Smooth muscle cell (in vitro differentiated cells): ENCODE results near the gene FITM1. TPM values are rescaled to one million over a fixed set of nuclear protein-coding genes. Genes with fewer than 3 reads are reported as not detected.

Source experiments
- DNase-seq: peaks from one replicate; lab custom pipeline; 2025; ENCODE audit not compliant: unreplicated experiment; lab: John Stamatoyannopoulos, UW
- H2AFZ ChIP-seq: fragments of 200-600 bp; sonication (generic); 2 replicates; pipeline ENCODE4 v1.6.0; 2016; ENCODE audit warnings: antibody characterized with exemption, low read depth, mild to moderate bottlenecking
- H3F3A ChIP-seq: fragments of 200-600 bp; sonication (generic); 2 replicates; pipeline ENCODE4 v1.6.0; 2017; ENCODE audit warnings: antibody characterized with exemption, low read depth
- H3K27ac ChIP-seq: fragments of 200-600 bp; sonication (generic); 2 replicates; pipeline ENCODE4 v1.5.1; 2016; ENCODE audit warnings: low read depth, mild to moderate bottlenecking
- H3K27me3 ChIP-seq: fragments of 200-600 bp; sonication (generic); 2 replicates; pipeline ENCODE4 v1.6.1; 2016; ENCODE audit warnings: low read depth, mild to moderate bottlenecking
- H3K36me3 ChIP-seq: fragments of 200-600 bp; sonication (generic); 2 replicates; pipeline ENCODE4 v1.5.1; 2016; ENCODE audit warnings: low read depth
- H3K4me1 ChIP-seq: fragments of 200-600 bp; sonication (generic); 2 replicates; pipeline ENCODE4 v1.5.1; 2016; ENCODE audit warnings: low read depth
- H3K4me2 ChIP-seq: fragments of 200-600 bp; sonication (generic); 2 replicates; pipeline ENCODE4 v1.6.0; 2016; ENCODE audit warnings: mild to moderate bottlenecking
- H3K4me3 ChIP-seq: fragments of 200-600 bp; sonication (generic); 2 replicates; pipeline ENCODE4 v1.5.1; 2016; ENCODE audit warnings: mild to moderate bottlenecking
- H3K79me2 ChIP-seq: fragments of 200-600 bp; sonication (generic); 2 replicates; pipeline ENCODE4 v1.6.0; 2016; ENCODE audit warnings: low read depth, mild to moderate bottlenecking
- H3K9ac ChIP-seq: fragments of 200-600 bp; sonication (generic); 2 replicates; pipeline ENCODE4 v1.6.0; 2016; ENCODE audit warnings: low read depth
- H3K9me3 ChIP-seq: fragments of 200-600 bp; sonication (generic); replicated peaks from 2 replicates; pipeline ENCODE4 v1.5.1; 2016; ENCODE audit warnings: low read depth
- H4K20me1 ChIP-seq: fragments of 200-600 bp; sonication (generic); 2 replicates; pipeline ENCODE4 v1.6.0; 2016; ENCODE audit warnings: low read depth
- WGBS: methylation state at CpG from one replicate; pipeline ENCODE4 v1.1.7; 2016; ENCODE audit warnings: low lambda C conversion rate; 5-methylcytosine and 5-hydroxymethylcytosine counted together
- polyA plus RNA-seq: library from polyadenylated mRNA; unstranded; fragments of >200 nt; fragmentation: Nextera tagmentation; extraction: Ambion mirVana; gene quantifications from 2 replicates; pipeline ENCODE4 v1.2.1, GENCODE V29; 2016
- total RNA-seq: library from RNA; depleted of rRNA; stranded (reverse); fragments of >200 nt; gene quantifications from 2 replicates; pipeline ENCODE4 v1.2.3, GENCODE V29; 2014
- TF ChIP-seq, protein P1 (sequence below): fragments of 200-600 bp; sonication (generic); IDR thresholded peaks from 2 replicates; pipeline ENCODE4 v1.5.1; 2017; ENCODE audit warnings: borderline replicate concordance, mild to moderate bottlenecking, antibody characterized with exemption; ENCODE audit not compliant: insufficient read depth, poor library complexity, severe bottlenecking

The FITM1 gene
- total and polyA plus RNA-seq, 2 experiments from 2014 or later, result 0.31 TPM; not detected in 1

DNA sequence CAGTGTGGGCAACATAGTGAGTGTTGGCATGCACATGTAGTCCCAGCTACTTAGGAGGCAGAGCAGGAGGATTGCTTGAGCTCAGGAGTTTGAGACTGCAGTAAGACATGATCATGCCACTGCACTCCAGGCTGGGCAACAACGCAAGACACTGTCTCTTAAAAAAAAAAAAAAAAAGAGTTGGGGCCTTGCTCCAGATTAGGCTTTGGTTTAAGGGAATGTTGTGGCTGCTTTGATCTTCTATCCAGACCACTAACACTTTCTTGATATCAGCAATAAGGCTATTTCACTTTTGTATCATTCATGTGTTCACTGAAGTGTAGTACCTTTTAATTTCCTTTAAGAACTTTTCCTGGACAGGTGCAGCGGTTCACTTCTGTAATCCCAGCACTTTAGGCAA is 2.8 kb upstream of the FITM1 start:
- WGBS, result 76% methylated on average over 2 of the region's 2 CpGs
- TF ChIP-seq, protein P1, sequence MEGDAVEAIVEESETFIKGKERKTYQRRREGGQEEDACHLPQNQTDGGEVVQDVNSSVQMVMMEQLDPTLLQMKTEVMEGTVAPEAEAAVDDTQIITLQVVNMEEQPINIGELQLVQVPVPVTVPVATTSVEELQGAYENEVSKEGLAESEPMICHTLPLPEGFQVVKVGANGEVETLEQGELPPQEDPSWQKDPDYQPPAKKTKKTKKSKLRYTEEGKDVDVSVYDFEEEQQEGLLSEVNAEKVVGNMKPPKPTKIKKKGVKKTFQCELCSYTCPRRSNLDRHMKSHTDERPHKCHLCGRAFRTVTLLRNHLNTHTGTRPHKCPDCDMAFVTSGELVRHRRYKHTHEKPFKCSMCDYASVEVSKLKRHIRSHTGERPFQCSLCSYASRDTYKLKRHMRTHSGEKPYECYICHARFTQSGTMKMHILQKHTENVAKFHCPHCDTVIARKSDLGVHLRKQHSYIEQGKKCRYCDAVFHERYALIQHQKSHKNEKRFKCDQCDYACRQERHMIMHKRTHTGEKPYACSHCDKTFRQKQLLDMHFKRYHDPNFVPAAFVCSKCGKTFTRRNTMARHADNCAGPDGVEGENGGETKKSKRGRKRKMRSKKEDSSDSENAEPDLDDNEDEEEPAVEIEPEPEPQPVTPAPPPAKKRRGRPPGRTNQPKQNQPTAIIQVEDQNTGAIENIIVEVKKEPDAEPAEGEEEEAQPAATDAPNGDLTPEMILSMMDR, result no peak
- no peak overlapping the region for H3K4me3 ChIP-seq

DNA sequence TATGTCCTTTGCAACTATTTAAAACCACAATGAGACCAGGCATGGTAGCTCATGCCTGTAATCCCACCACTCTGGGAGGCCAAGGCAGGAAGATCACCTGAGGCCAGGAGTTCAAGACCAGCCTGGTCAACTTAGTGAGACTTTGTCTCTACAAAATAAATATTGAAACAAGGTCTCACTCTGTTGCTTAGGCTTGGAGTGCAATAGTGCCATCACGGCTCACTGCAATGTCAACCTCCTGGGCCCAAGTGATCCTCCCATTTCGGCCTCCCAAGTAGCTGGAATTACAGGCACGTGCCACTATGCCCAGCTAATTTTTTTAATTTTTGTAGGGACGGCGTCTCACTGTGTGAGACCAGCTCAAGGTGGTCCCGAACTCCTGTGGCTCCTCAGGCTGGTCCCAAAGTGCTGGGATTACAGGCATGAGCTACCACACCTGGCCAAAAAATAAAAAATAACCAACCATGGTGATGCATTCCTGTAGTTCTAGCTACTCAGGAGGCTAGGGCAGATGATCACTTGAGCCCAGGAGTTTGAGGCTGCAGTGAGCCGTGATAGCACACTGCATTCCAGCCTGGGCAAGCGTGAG is 955 bp upstream of the FITM1 start:
- no peaks in the 10 kb centered on the region for H3K9me3 ChIP-seq
- DNase-seq, result no peak
- WGBS, result 88% methylated on average over 8 of the region's 8 CpGs

More for the DNA sequence above, 2.8 kb upstream of the FITM1 start:
- Histone ChIP-seq H3K36me3 (no peaks in the 10 kb centered on the region), H2AFZ (no peak overlapping the region), H4K20me1 (no peaks in the 10 kb centered on the region), H3K9me3 (no peaks in the 10 kb centered on the region), H3K4me1 (no peaks in the 10 kb centered on the region), H3K9ac (no peak overlapping the region), H3K27me3 (no peaks in the 10 kb centered on the region), H3K4me2 (no peak overlapping the region), H3K27ac (no peak overlapping the region), H3K79me2 (no peaks in the 10 kb centered on the region), H3F3A (no peaks in the 10 kb centered on the region)
- no peak for DNase-seq

DNA sequence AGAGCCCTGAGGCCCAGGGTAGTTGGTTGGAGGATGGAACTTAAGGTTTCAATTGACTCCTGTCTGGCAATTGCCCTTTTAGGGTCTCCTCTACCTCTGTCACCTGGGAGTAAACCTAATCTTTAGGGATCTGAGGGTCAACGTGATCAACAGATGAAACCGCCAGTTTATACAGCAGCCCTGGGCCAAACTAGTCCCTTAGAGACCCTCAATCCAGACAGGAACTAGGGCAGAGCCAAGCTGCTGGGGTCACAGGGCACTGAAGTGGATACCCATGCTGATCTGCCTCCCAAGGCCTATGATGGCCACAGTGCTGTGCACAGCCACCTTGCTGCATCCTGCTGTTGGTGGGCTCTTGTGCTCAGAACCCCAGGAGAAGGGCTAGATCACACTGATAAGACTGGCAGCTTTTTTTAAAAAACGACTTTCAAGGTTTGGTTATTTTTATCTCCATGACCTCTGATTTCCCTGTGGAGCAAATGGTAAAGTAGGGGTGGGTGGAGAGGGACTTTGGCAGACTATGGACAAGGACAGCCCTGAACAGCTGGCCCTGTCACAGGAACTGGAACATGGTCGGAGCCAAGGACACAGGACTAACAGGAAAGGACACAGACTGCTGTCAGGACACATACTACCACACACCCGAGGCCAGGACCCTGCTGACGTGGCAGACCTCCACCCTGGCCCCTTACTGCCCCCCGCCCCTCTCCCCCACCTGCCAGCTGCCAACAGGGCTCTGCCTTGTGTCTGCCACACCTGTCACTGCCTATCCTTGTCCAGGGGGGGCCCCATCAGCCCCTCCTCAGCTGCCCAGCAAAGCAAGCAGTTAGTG is 474 bp downstream of the FITM1 start:
- no peaks in the 10 kb centered on the region for H3K79me2 ChIP-seq
- H3K9me3 ChIP-seq, result no peaks in the 10 kb centered on the region
- no peak overlapping the region for H3K4me3 ChIP-seq
- WGBS, result 77% methylated on average over 5 of the region's 7 CpGs
- H3K27me3 ChIP-seq, result no peaks in the 10 kb centered on the region
- no peak for DNase-seq
- H3K9ac ChIP-seq, result no peak overlapping the region
- no peak overlapping the region for H2AFZ ChIP-seq
- no peak overlapping the region for H3K27ac ChIP-seq
- H3K4me1 ChIP-seq, result peaks cover 4% of the 10 kb centered on the region
- TF ChIP-seq, protein P1, result no peak
- no peaks in the 10 kb centered on the region for H4K20me1 ChIP-seq
- H3F3A ChIP-seq, result no peaks in the 10 kb centered on the region
- H3K4me2 ChIP-seq, result no peak overlapping the region
- H3K36me3 ChIP-seq, result no peaks in the 10 kb centered on the region

More for the DNA sequence above, 955 bp upstream of the FITM1 start:
- Histone ChIP-seq H3K4me3 (no peak overlapping the region), H3K79me2 (no peaks in the 10 kb centered on the region), H3F3A (no peaks in the 10 kb centered on the region), H3K27me3 (no peaks in the 10 kb centered on the region), H3K9ac (no peak overlapping the region), H2AFZ (no peak overlapping the region), H3K4me1 (no peaks in the 10 kb centered on the region), H3K36me3 (no peaks in the 10 kb centered on the region), H3K4me2 (no peak overlapping the region), H4K20me1 (no peaks in the 10 kb centered on the region), H3K27ac (no peak overlapping the region)
- TF ChIP-seq, protein P1, result no peak

DNA sequence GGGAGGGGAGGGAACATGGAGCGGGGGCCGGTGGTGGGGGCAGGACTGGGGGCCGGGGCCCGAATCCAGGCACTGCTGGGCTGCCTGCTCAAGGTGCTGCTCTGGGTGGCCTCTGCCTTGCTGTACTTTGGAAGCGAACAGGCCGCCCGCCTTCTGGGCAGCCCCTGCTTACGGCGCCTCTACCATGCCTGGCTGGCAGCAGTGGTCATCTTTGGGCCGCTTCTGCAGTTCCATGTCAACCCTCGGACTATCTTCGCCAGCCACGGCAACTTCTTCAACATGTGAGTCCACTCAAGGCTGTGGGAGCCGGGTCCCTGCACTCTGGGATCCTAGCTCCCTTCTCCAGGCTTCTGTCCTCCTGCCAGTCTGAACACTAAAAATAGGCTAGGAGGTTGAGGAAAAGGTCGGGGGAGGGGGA is 1.1 kb downstream of the FITM1 start:
- Histone ChIP-seq H2AFZ (no peak overlapping the region), H3K27me3 (no peaks in the 10 kb centered on the region), H3K36me3 (no peaks in the 10 kb centered on the region), H4K20me1 (no peaks in the 10 kb centered on the region), H3K27ac (no peak overlapping the region), H3K9me3 (no peaks in the 10 kb centered on the region), H3F3A (no peaks in the 10 kb centered on the region), H3K79me2 (no peaks in the 10 kb centered on the region), H3K4me1 (peaks cover 5% of the 10 kb centered on the region), H3K4me3 (no peak overlapping the region), H3K9ac (no peak overlapping the region), H3K4me2 (no peak overlapping the region)
- DNase-seq, result no peak
- WGBS, result 84% methylated on average over 7 of the region's 15 CpGs
- TF ChIP-seq, protein P1, result no peak
